H1 (cell line): Measurements from ENCODE around the gene RBMX.

Source experiments
- CHD2 ChIP-seq: IDR thresholded peaks from 2 replicates; pipeline ENCODE4 v1.6.1; 2012; ENCODE audit warnings: low read length, improper control_type of control experiment
- EP300 ChIP-seq, 2 experiments: IDR thresholded peaks; 1 replicate in 1 of 2; 2 replicates in 1 of 2; pipeline ENCODE4 v1.6.1; 2011 to 2012; ENCODE audit warnings: low read depth in 2 of 2, low read length in 2 of 2, mild to moderate bottlenecking in 2 of 2, borderline replicate concordance in 1 of 2, inconsistent platforms in 1 of 2, moderate library complexity in 1 of 2
- NRF1 ChIP-seq: IDR thresholded peaks from 2 replicates; pipeline ENCODE4 v1.6.1; 2011; ENCODE audit warnings: mild to moderate bottlenecking, low read depth, low read length, improper control_type of control experiment
- POLR2A ChIP-seq, 2 experiments: IDR thresholded peaks; 1 replicate in 1 of 2; 2 replicates in 1 of 2; pipeline ENCODE4 v1.6.1; 2011; ENCODE audit warnings: low read depth in 2 of 2, low read length in 2 of 2, mild to moderate bottlenecking in 2 of 2; ENCODE audit errors: control extremely low read depth in 1 of 2
- POLR2AphosphoS5 ChIP-seq: IDR thresholded peaks from 2 replicates; pipeline ENCODE4 v1.6.1; 2011; ENCODE audit warnings: low read depth, low read length
- RBBP5 ChIP-seq: IDR thresholded peaks from 2 replicates; pipeline ENCODE4 v1.7.1; 2012; ENCODE audit warnings: low read depth, mild to moderate bottlenecking, inconsistent platforms, low read length, moderate library complexity, borderline replicate concordance
- RFX5 ChIP-seq: IDR thresholded peaks from 2 replicates; pipeline ENCODE4 v1.6.1; 2011; ENCODE audit warnings: low read depth, low read length, improper control_type of control experiment, borderline replicate concordance
- SIN3A ChIP-seq, 2 experiments: IDR thresholded peaks in 1 of 2; conservative IDR thresholded peaks in 1 of 2; 2 replicates each; pipeline ENCODE4 v1.6.1; 2011 to 2012; ENCODE audit warnings: low read length in 2 of 2, improper control_type of control experiment in 1 of 2, low read depth in 1 of 2, mild to moderate bottlenecking in 1 of 2
- TEAD4 ChIP-seq: IDR thresholded peaks from 2 replicates; pipeline ENCODE4 v1.6.1; 2012; ENCODE audit warnings: low read depth, low read length, inconsistent platforms, mixed read lengths
- YY1 ChIP-seq: IDR thresholded peaks from 2 replicates; pipeline ENCODE4 v1.6.1; 2011; ENCODE audit warnings: low read depth, mild to moderate bottlenecking, low read length
- TF ChIP-seq, protein P1 (sequence below), 3 experiments: IDR thresholded peaks; 1 replicate in 2 of 3; 2 replicates in 1 of 3; pipeline versions ENCODE4 v1.5.1 to v1.6.1; 2011; ENCODE audit warnings: low read length in 3 of 3, mild to moderate bottlenecking in 3 of 3, inconsistent platforms in 2 of 3, low read depth in 1 of 3, moderate library complexity in 1 of 3; ENCODE audit not compliant: insufficient read depth in 1 of 3; ENCODE audit errors: control extremely low read depth in 1 of 3
- TF ChIP-seq, protein P2 (sequence below): IDR thresholded peaks from 2 replicates; pipeline ENCODE4 v1.6.1; 2011; ENCODE audit warnings: low read depth, mild to moderate bottlenecking, low read length; ENCODE audit not compliant: insufficient read depth

DNA sequence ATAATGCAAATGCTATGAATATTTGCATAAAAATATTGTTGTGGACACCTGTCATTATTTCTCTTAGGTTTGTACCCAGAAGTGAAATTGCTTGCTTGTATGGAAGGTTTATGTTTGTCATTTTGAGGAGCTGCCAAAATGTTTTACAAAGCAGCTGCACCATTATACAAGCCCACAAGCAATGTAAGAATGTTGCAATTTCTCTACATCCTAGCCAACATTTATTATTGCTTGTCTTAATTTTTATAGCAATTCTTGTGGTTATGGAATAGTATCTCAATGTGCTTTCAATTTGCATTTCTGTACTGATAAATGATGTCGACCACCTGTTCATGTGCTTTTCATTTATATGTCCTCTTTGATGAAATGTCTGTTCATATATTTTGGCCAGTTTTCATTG, 18.7 kb upstream of the RBMX start:
- TF ChIP-seq CHD2, result no peak
- TF ChIP-seq, protein P1, sequence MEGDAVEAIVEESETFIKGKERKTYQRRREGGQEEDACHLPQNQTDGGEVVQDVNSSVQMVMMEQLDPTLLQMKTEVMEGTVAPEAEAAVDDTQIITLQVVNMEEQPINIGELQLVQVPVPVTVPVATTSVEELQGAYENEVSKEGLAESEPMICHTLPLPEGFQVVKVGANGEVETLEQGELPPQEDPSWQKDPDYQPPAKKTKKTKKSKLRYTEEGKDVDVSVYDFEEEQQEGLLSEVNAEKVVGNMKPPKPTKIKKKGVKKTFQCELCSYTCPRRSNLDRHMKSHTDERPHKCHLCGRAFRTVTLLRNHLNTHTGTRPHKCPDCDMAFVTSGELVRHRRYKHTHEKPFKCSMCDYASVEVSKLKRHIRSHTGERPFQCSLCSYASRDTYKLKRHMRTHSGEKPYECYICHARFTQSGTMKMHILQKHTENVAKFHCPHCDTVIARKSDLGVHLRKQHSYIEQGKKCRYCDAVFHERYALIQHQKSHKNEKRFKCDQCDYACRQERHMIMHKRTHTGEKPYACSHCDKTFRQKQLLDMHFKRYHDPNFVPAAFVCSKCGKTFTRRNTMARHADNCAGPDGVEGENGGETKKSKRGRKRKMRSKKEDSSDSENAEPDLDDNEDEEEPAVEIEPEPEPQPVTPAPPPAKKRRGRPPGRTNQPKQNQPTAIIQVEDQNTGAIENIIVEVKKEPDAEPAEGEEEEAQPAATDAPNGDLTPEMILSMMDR (IDR thresholded peaks at IDR 0.05; ENCODE audit: control extremely low read depth in 1 of 3, insufficient read depth in 1 of 3, low read depth in 1 of 3, low read length in 3 of 3), result no peak
- no peak for TF ChIP-seq TEAD4
- TF ChIP-seq SIN3A (conservative IDR thresholded peaks at IDR 0.05 in 1 of 2, IDR thresholded peaks at IDR 0.05 in 1 of 2; ENCODE audit: low read depth in 1 of 2, low read length in 2 of 2), result no peak
- TF ChIP-seq EP300 (IDR thresholded peaks at IDR 0.05; ENCODE audit: borderline replicate concordance in 1 of 2, low read depth in 2 of 2, low read length in 2 of 2), result no peak
- TF ChIP-seq, protein P2, sequence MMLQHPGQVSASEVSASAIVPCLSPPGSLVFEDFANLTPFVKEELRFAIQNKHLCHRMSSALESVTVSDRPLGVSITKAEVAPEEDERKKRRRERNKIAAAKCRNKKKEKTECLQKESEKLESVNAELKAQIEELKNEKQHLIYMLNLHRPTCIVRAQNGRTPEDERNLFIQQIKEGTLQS, result no peak
- no peak for TF ChIP-seq POLR2A (IDR thresholded peaks at IDR 0.05; ENCODE audit: control extremely low read depth in 1 of 2, low read depth in 2 of 2, low read length in 2 of 2)
- no peak for TF ChIP-seq POLR2AphosphoS5
- TF ChIP-seq NRF1, result no peak
- no peak for TF ChIP-seq YY1
- TF ChIP-seq RFX5, result no peak
- TF ChIP-seq RBBP5, result no peak
